Peyer's patch (tissue), 4 donors: Measurements from ENCODE around the gene PCK1.

Experiments
- POLR2A ChIP-seq, 2 donors: fragments of 450-650 bp; IDR thresholded peaks; one replicate each; pipeline ENCODE4 v1.5.1; 2017; ENCODE audit warnings: antibody characterized with exemption in 2 of 2, mild to moderate bottlenecking in 2 of 2, moderate library complexity in 2 of 2
- TF ChIP-seq, protein P1 (sequence below), 6 experiments: fragments of 450-650 bp in 4 of 6; fragments of 200-600 bp in 2 of 6; sonication (generic) in 1 of 6; IDR thresholded peaks; one replicate each; pipeline ENCODE4 v1.5.1; 2017 to 2019; ENCODE audit warnings: antibody characterized with exemption in 6 of 6, mild to moderate bottlenecking in 3 of 6, moderate library complexity in 1 of 6

DNA sequence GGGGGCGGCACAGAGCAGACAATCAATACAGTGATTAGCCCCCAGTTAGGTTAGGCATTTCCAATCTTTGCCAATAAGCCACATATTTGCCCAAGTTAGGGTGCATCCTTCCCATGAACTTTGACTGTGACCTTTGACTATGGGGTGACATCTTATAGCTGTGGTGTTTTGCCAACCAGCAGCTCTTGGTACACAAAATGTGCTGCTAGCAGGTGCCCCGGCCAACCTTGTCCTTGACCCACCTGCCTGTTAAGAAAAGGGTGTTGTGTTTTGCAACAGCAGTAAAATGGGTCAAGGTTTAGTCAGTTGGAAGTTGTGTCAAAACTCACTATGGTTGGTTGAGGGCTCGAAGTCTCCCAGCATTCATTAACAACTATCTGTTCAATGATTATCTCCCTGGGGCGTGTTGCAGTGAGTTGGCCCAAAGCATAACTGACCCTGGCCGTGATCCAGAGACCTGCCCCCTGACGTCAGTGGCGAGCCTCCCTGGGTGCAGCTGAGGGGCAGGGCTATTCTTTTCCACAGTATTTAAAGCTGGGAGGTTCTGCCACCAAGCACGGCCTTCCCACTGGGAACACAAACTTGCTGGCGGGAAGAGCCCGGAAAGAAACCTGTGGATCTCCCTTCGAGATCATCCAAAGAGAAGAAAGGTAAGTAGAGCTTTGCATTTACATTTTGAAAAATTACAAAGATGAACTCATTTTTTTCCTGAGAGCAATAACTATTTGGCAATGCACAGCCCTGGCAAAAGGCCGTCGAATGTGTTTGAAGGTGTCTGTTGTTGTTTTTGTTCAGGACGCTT lies at the start of gene PCK1:
- peak; percentile 96 to 99 for TF ChIP-seq POLR2A (IDR thresholded peaks at IDR 0.05)
- TF ChIP-seq, protein P1, sequence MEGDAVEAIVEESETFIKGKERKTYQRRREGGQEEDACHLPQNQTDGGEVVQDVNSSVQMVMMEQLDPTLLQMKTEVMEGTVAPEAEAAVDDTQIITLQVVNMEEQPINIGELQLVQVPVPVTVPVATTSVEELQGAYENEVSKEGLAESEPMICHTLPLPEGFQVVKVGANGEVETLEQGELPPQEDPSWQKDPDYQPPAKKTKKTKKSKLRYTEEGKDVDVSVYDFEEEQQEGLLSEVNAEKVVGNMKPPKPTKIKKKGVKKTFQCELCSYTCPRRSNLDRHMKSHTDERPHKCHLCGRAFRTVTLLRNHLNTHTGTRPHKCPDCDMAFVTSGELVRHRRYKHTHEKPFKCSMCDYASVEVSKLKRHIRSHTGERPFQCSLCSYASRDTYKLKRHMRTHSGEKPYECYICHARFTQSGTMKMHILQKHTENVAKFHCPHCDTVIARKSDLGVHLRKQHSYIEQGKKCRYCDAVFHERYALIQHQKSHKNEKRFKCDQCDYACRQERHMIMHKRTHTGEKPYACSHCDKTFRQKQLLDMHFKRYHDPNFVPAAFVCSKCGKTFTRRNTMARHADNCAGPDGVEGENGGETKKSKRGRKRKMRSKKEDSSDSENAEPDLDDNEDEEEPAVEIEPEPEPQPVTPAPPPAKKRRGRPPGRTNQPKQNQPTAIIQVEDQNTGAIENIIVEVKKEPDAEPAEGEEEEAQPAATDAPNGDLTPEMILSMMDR (IDR thresholded peaks at IDR 0.05): no peak
